BE2C (cell line): Measurements from ENCODE around the gene DCTN1.

ENCODE experiments used
- DNase-seq: peaks from one replicate; pipeline ENCODE4 v3.0.0-alpha.2; 2020
- H3K27me3 ChIP-seq: fragments of 250-450 bp; sonication (Bioruptor Pico); 2 replicates; pipeline ENCODE4 v1.5.1; 2020; ENCODE audit warnings: mild to moderate bottlenecking
- H3K36me3 ChIP-seq: fragments of 250-450 bp; sonication (Bioruptor Pico); 2 replicates; pipeline ENCODE4 v1.5.1; 2020; ENCODE audit warnings: mild to moderate bottlenecking
- H3K4me1 ChIP-seq: fragments of 250-450 bp; sonication (Bioruptor Pico); 2 replicates; pipeline ENCODE4 v1.5.1; 2020
- H3K4me3 ChIP-seq: 2 replicates; pipeline ENCODE4 v1.5.1; 2011; ENCODE audit warnings: low read depth, low read length
- H3K9me3 ChIP-seq: fragments of 250-450 bp; sonication (Bioruptor Pico); 2 replicates; pipeline ENCODE4 v1.5.1; 2020
- TF ChIP-seq, protein P1 (sequence below): IDR thresholded peaks from 2 replicates; pipeline ENCODE4 v1.5.1; 2012; ENCODE audit warnings: mild to moderate bottlenecking, low read depth, low read length

DCTN1 gene

DNA sequence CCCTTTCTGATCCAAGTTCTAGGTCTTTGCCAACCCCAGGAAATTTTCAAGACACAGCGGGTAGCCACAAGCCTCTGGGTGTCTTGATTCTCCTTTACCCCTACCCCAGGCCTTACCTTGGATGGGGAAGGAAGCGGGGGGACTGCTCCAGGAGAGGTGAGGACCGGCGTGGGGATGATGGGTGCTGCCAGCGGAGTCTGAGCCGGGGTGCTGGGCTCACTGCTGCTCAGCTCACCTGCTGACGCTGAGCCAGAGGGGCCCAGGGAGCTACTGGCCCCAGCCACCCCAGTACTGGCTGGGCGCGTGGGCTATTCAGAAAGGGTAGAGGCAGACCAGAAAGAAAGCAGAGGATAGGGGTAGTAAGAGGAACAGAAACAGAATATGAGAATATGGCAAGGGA, 8.7 kb downstream of the DCTN1 start:
- TF ChIP-seq, protein P1, sequence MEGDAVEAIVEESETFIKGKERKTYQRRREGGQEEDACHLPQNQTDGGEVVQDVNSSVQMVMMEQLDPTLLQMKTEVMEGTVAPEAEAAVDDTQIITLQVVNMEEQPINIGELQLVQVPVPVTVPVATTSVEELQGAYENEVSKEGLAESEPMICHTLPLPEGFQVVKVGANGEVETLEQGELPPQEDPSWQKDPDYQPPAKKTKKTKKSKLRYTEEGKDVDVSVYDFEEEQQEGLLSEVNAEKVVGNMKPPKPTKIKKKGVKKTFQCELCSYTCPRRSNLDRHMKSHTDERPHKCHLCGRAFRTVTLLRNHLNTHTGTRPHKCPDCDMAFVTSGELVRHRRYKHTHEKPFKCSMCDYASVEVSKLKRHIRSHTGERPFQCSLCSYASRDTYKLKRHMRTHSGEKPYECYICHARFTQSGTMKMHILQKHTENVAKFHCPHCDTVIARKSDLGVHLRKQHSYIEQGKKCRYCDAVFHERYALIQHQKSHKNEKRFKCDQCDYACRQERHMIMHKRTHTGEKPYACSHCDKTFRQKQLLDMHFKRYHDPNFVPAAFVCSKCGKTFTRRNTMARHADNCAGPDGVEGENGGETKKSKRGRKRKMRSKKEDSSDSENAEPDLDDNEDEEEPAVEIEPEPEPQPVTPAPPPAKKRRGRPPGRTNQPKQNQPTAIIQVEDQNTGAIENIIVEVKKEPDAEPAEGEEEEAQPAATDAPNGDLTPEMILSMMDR, result no peak
- Histone ChIP-seq H3K4me3 (no peak overlapping the region), H3K27me3 (no peaks in the 10 kb centered on the region), H3K9me3 (no peaks in the 10 kb centered on the region), H3K36me3 (peaks cover 30% of the 10 kb centered on the region), H3K4me1 (peaks cover 3% of the 10 kb centered on the region; the same call in 1 of the 2 replicates)
- no peak for DNase-seq

- Histone ChIP-seq H3K4me3 (no peak overlapping the region), H3K36me3 (peaks cover 33% of the 10 kb centered on the region), H3K4me1 (peaks cover 3% of the 10 kb centered on the region; the same call in 1 of the 2 replicates), H3K9me3 (no peaks in the 10 kb centered on the region), H3K27me3 (no peaks in the 10 kb centered on the region)
- no peak for DNase-seq
- TF ChIP-seq, protein P1, result no peak
These were observed 10.1 kb downstream of the DCTN1 start for GRCh38 chr2:74369976-74370375.

GRCh38 chr2:74368499-74368898, 11.6 kb downstream of the DCTN1 start:
- Histone ChIP-seq H3K36me3 (peaks cover 36% of the 10 kb centered on the region), H3K4me1 (no peaks in the 10 kb centered on the region; the same call in 1 of the 2 replicates), H3K27me3 (no peaks in the 10 kb centered on the region), H3K9me3 (no peaks in the 10 kb centered on the region), H3K4me3 (no peak overlapping the region)
- TF ChIP-seq, protein P1, result no peak
- DNase-seq, result no peak

GRCh38 chr2:74367789-74368188, 12.3 kb downstream of the DCTN1 start:
- Histone ChIP-seq H3K4me1 (no peaks in the 10 kb centered on the region), H3K27me3 (no peaks in the 10 kb centered on the region), H3K9me3 (no peaks in the 10 kb centered on the region), H3K36me3 (peaks cover 39% of the 10 kb centered on the region), H3K4me3 (no peak overlapping the region)
- TF ChIP-seq, protein P1, result no peak
- no peak for DNase-seq

DNA sequence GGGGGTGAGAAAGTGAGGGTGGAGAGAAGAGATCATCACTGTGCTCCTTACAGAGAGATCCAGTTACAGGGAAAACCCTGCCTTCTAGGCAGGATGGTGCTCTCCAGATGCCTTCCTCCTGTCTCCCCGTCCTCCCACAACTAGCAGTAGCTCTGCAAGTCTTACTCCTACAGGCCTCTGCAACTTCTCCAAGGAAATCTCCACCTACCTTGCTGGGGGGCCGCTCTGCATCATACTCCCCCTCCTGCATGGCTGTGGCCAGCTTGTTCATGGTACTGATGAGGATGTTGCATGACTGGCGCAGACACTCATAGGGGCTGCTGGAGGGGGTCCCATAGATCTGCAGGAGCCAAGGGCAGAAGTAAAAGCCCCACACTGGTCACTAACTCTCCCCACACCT, 14.1 kb downstream of the DCTN1 start:
- peaks cover 43% of the 10 kb centered on the region for H3K36me3 ChIP-seq

More for the DNA sequence above, 14.1 kb downstream of the DCTN1 start:
- Histone ChIP-seq H3K4me3 (no peak overlapping the region), H3K9me3 (no peaks in the 10 kb centered on the region), H3K4me1 (no peaks in the 10 kb centered on the region), H3K27me3 (no peaks in the 10 kb centered on the region)
- TF ChIP-seq, protein P1, result no peak
- no peak for DNase-seq
